GM19397 (cell line): ENCODE measurements around the gene SLC34A3.

ENCODE experiments used
- ATAC-seq: cut with Tn5 transposase; IDR thresholded peaks from one replicate; pipeline ENCODE4 v1.9.1; 2021; ENCODE audit warnings: mild to moderate bottlenecking, moderate library complexity; ENCODE audit not compliant: unreplicated experiment

Gene SLC34A3

GRCh38 chr9:137230705-137231371 lies at the start of gene SLC34A3:
TSS of gene SLC34A3 (plus strand) at chr9:137230901. CDS start at chr9:137231703, 802 bp downstream.
- no peak for ATAC-seq

DNA sequence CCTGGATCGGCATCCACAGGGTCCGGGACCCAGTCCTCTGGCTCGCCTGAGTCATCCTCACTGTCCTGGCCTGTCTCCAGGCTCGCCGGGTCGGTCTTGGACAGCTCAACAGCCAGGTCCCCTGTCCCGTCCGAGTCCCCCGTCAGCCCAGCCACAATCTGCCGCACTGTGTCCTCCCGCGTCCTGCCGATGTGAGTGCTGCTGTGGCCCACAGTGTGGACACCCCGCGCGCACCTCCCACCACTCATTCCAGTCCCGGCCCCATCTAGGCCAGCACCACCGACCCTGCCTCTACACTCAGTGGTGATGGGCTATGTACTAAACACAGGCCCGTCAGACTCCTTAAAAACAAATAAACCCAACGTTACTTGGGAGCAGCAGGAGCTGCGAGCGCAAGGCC lies 49.0 kb upstream of the SLC34A3 start:
- no peak for ATAC-seq

GRCh38 chr9:137182836-137183235 lies 47.9 kb upstream of the SLC34A3 start:
- no peak for ATAC-seq

DNA sequence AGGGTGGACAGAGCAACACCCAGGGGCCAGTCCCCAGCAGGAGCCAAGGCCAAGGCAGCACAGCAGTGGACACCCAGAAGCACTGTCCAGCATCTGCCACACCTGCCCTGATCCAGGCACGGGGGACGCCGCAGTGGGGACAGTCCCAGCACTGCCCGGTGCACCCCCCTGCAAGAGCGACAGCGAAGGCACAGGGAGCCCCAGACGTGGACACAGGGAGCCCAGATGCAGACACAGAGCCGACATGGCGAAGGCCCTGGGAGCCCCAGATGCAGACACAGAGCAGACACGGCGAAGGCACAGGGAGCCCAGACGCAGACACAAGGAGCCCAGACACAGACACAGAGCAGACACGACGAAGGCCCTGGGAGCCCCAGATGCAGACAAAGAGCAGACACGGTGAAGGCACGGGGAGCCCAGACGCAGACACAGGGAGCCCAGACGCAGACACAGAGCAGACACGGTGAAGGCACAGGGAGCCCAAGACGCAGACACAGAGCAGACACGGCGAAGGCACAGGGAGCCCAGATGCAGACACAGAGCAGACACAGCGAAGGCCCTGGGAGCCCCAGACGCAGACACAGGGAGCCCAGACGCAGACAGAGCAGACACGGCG lies 46.6 kb upstream of the SLC34A3 start:
- no peak for ATAC-seq

DNA sequence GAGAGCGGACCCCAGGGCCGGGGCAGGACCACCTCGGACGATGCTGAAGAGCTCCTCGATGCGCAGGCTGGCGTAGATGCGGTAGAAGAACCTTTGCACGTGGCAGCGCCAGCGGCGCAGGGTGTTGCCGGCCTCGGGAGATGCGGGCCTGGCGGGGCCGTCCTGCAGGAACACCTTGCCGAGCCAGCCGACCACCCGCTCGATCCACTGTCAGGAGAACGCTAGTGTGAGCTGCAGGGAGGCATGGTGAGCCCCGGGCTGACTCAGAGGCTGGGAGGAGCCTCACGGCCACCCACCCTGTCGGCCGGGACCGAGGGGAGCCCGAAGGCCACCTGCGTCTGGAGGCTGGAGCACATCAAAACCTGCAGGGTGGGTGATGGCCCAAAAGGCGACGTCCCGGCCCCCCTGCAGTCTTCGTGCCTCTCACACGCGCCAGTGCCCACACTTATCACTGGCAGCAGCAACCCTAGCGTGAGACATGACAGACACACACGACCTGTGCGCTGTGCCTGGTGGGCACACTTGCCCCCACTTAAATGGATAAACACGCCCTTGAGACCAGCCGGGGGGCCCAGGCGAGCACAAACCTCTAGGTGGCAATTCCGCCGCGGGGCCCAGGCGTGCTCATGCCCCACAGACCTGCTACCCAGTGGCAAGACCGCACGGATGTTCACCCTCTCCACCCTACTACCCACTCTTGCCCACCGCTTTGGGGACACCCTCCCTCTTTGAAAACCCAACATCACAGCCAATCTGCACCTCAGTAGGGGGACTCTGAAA lies 45.6 kb upstream of the SLC34A3 start:
- ATAC-seq, result no peak

GRCh38 chr9:137185921-137186320 lies 44.8 kb upstream of the SLC34A3 start:
- ATAC-seq, result no peak

DNA sequence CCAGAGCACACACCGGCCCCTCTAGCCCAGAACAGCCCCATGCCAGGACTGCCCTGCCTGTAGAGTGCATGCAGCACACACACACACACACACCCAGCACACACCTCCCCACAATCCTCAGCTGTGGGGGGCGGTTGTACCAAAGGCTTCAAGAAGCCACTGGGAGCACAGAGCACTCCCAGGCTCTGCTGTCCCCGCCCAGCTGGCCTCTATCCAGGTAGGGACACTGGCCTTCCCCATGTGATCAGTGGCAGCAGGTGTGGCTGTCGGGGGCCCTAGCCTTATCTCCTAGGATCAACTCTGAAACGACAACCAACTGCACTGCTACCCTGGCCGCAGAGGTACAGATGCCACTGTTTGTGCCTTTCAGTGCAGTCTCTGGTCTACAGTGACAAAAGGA lies 44.3 kb upstream of the SLC34A3 start:
- ATAC-seq, result no peak

- no peak for ATAC-seq
Measured at GRCh38 chr9:137187386-137187785, 43.3 kb upstream of the SLC34A3 start.

- no peak for ATAC-seq
Measured at GRCh38 chr9:137188086-137188489, 42.6 kb upstream of the SLC34A3 start.

GRCh38 chr9:137188490-137189296 lies 42.0 kb upstream of the SLC34A3 start, which contains the start of the genes ANAPC2 and SSNA1:
TSS of gene ANAPC2 (minus strand) at chr9:137188560. CDS start at chr9:137188532, 28 bp downstream.
TSS of gene SSNA1 (plus strand) at chr9:137188676. CDS start at chr9:137188727, 51 bp downstream.
- peak; percentile 78 for ATAC-seq

GRCh38 chr9:137189297-137190295 lies 41.1 kb upstream of the SLC34A3 start:
- ATAC-seq, result no peak

DNA sequence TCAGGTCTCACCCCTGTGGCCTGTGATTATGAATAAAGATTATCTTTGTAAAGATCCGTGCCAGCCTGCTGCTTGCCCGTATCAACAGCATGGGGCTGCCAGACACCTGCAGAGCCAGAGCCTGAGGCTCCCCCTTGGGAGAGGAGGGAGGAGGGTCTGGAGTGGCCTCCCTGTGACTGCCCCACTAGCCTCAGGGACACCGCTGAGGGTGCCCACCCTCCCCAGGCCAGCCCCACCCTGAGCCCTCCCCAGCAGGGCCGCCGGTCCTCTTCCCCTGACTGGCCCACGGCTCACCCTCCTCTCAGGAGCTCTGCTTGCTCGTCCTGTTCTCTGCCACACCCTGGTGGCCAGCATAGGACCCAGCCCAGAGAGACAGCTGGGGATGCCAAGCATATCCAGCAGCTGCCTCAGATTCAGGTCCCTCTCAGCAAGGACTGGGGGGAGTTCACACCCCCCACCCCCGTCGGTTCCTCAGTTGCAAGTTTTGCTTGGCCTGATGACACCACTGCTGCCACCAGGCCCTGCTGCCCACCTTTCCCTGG lies 40.3 kb upstream of the SLC34A3 start:
- no peak for ATAC-seq

- no peak for ATAC-seq
Measured at GRCh38 chr9:137191245-137191644, 39.5 kb upstream of the SLC34A3 start.

GRCh38 chr9:137191691-137192447 lies 38.8 kb upstream of the SLC34A3 start:
- no peak for ATAC-seq

- ATAC-seq, result no peak
Measured at GRCh38 chr9:137192448-137192780, 38.3 kb upstream of the SLC34A3 start.

GRCh38 chr9:137192859-137193258 lies 37.8 kb upstream of the SLC34A3 start:
- ATAC-seq, result no peak

DNA sequence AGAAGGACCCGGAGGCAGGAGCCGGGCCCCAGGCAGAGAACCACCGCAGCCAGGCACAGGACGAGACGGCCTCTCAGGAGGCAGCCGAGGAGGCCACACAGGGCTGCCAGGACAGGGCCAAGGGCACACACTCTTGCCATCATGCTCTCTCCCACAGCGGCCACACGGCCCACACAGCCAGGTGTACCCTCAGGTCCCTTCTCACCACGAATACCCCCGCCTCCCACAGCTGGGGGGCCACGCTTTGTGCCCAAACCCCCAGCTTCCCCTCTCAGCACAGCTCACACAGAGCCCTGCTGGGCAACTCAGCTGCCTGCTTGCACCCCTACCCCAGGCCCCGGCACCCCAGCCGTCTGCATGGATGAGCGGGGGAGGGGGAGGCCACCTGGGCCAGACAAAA lies 36.9 kb upstream of the SLC34A3 start:
- ATAC-seq, result no peak

- ATAC-seq, result no peak
Measured at GRCh38 chr9:137194388-137194787, 36.3 kb upstream of the SLC34A3 start.

GRCh38 chr9:137194909-137195308 lies 35.8 kb upstream of the SLC34A3 start:
- no peak for ATAC-seq
